ENCODE data around the gene BMF. TPM values are rescaled to one million over a fixed set of nuclear protein-coding genes. Genes with fewer than 3 reads are reported as not detected.
A peak's percentile ranks its signal among the peaks of the same experiment; 100 is the strongest.

BMF gene
- polyA plus RNA-seq, 2 of the 4 experiments (the other 2 are of a cell fraction) = 1.4 to 1.6 TPM

GRCh38 chr15:40045572-40046217 is 63.0 kb downstream of the BMF start:
- ChIA-PET POLR2A (interaction anchor here (0.8 to 2.4 kb wide), 2 partner anchors 172 to 228 kb away, joined by 3 to 9 read pairs; no protein-coding TSS in a partner anchor), CTCF (interaction anchor here (0.5 to 12.9 kb wide), 33 partner anchors 9 to 385 kb away, joined by 3 to 174 read pairs (median 4); partner anchors contain the start of genes ANKRD63, BMF and PAK6)

GRCh38 chr15:40044717-40045571 is 63.7 kb downstream of the BMF start:
- FAIRE-seq (no peak), ATAC-seq (peak; percentile 94 to 98), DNase-seq (ENCODE audit: low read depth in 1 of 2, low spot score in 1 of 2) (peak; percentile 78 to 84)
- 4% methylated on average over 22 of the region's 22 CpGs for WGBS (ENCODE audit: missing lambda C conversion rate)
- Histone ChIP-seq H3K27ac (peak overlapping the region; percentile 61 to 85), H3K9me3 (no peaks in the 10 kb centered on the region), H3K4me3 (peak overlapping the region; percentile 29), H3K4me1 (peaks cover 45% of the 10 kb centered on the region), H3K4me2 (peak overlapping the region; percentile 84)
- CTCF ChIA-PET = interaction anchor here (0.5 to 12.9 kb wide), 35 partner anchors 9 to 386 kb away, joined by 3 to 174 read pairs (median 4); partner anchors contain the start of genes ANKRD63, BMF and PAK6
- TF ChIP-seq MAX (IDR thresholded peaks at IDR 0.05) (peak; percentile 83), HOXB5 (CRISPR knock-in tag; IDR thresholded peaks at IDR 0.05) (no peak), CTCF (IDR thresholded peaks at IDR 0.05) (peak; percentile 83), BCL3 (IDR thresholded peaks at IDR 0.05) (no peak), EHF (CRISPR knock-in tag; IDR thresholded peaks at IDR 0.05) (no peak), HEYL (CRISPR knock-in tag; IDR thresholded peaks at IDR 0.05) (no peak), MYC (IDR thresholded peaks at IDR 0.05; ENCODE audit: borderline replicate concordance, low read length) (peak; percentile 57; the same call in 1 of the 2 replicates), BHLHE40 (IDR thresholded peaks at IDR 0.05; ENCODE audit: low read depth, low read length) (no peak), ZFP36 (IDR thresholded peaks at IDR 0.05; ENCODE audit: borderline replicate concordance, partially characterized antibody) (no peak), RAD21 (conservative IDR thresholded peaks at IDR 0.05 in 1 of 2, IDR thresholded peaks at IDR 0.05 in 1 of 2) (peak; percentile 93 to 97), SMC3 (IDR thresholded peaks at IDR 0.05) (peak; percentile 84), ATOH8 (CRISPR knock-in tag; IDR thresholded peaks at IDR 0.05; ENCODE audit: low read depth) (no peak)
- POLR2A ChIA-PET = interaction anchor here (0.8 to 2.4 kb wide), 2 partner anchors 172 to 229 kb away, joined by 3 to 9 read pairs; no protein-coding TSS in a partner anchor

More at GRCh38 chr15:40045572-40046217, 63.0 kb downstream of the BMF start:
- ATAC-seq (peak in 1 of 2 experiments; percentile 46; a peak in 3 of 6 replicates), FAIRE-seq (no peak), DNase-seq (ENCODE audit: low read depth in 1 of 2, low spot score in 1 of 2) (no peak)
- no peak for TF ChIP-seq SMC3 (IDR thresholded peaks at IDR 0.05)
- no peak for TF ChIP-seq FOXS1 (CRISPR knock-in tag; IDR thresholded peaks at IDR 0.05)
- TF ChIP-seq GATA3 (IDR thresholded peaks at IDR 0.05; ENCODE audit: borderline replicate concordance) = no peak
- TF ChIP-seq FOSB (CRISPR knock-in tag; IDR thresholded peaks at IDR 0.05) = no peak
- TF ChIP-seq BHLHE40 (IDR thresholded peaks at IDR 0.05; ENCODE audit: low read depth, low read length) = no peak
- TF ChIP-seq JUNB (IDR thresholded peaks at IDR 0.05) = no peak
- TF ChIP-seq HEYL (CRISPR knock-in tag; IDR thresholded peaks at IDR 0.05) = no peak
- Histone ChIP-seq H3K4me2 (peak overlapping the region; percentile 84), H3K27ac (peak overlapping the region; percentile 61 to 85), H3K4me3 (no peak overlapping the region; the same call in 2 of the 3 replicates), H3K9me3 (no peaks in the 10 kb centered on the region), H3K4me1 (peaks cover 40% of the 10 kb centered on the region)
- WGBS (ENCODE audit: missing lambda C conversion rate) = 82% methylated on average over 6 of the region's 6 CpGs
